Trophoblast cell (in vitro differentiated cells and primary cell): Measurements from ENCODE around the gene CNDP2.

Experiments used
- DNase-seq, 2 donors: peaks; one replicate each; pipeline ENCODE4 v3.0.0-alpha.2; 2016
- H2AFZ ChIP-seq: 2 replicates; pipeline ENCODE4 v1.6.1; 2013; ENCODE audit warnings: low read length, moderate library complexity, mild to moderate bottlenecking; ENCODE audit not compliant: insufficient read depth, poor library complexity
- H2AK5ac ChIP-seq: 2 replicates; pipeline ENCODE4 v1.6.1; 2013; ENCODE audit warnings: mild to moderate bottlenecking, low read length
- H2BK120ac ChIP-seq: 2 replicates; pipeline ENCODE4 v1.6.1; 2013; ENCODE audit warnings: low read length, mild to moderate bottlenecking, moderate library complexity; ENCODE audit not compliant: insufficient read depth, poor library complexity
- H2BK12ac ChIP-seq: 2 replicates; pipeline ENCODE4 v1.6.1; 2013; ENCODE audit warnings: mild to moderate bottlenecking, low read length, moderate library complexity
- H2BK5ac ChIP-seq: 2 replicates; pipeline ENCODE4 v1.6.1; 2013; ENCODE audit warnings: low read length, low read depth, moderate library complexity, mild to moderate bottlenecking; ENCODE audit not compliant: poor library complexity
- H3K14ac ChIP-seq: 2 replicates; pipeline ENCODE4 v1.6.1; 2013; ENCODE audit warnings: mild to moderate bottlenecking, low read length
- H3K18ac ChIP-seq: 2 replicates; pipeline ENCODE4 v1.6.1; 2013; ENCODE audit warnings: mild to moderate bottlenecking, low read length
- H3K23ac ChIP-seq: 2 replicates; pipeline ENCODE4 v1.6.1; 2013; ENCODE audit warnings: low read length
- H3K27ac ChIP-seq: 2 replicates; pipeline ENCODE4 v1.5.1; 2013; ENCODE audit warnings: low read depth, mild to moderate bottlenecking, inconsistent platforms, low read length, moderate library complexity
- H3K27me3 ChIP-seq: 2 replicates; pipeline ENCODE4 v1.6.1; 2013; ENCODE audit warnings: inconsistent platforms, mild to moderate bottlenecking, low read length, moderate library complexity; ENCODE audit not compliant: insufficient read depth
- H3K36me3 ChIP-seq, 2 experiments: 1 replicate in 1 of 2; 2 replicates in 1 of 2; pipeline ENCODE4 v1.6.1; 2013; ENCODE audit warnings: low read length in 2 of 2, mild to moderate bottlenecking in 2 of 2, moderate library complexity in 1 of 2; ENCODE audit not compliant: insufficient read depth in 2 of 2, control insufficient read depth in 1 of 2
- H3K4ac ChIP-seq: 2 replicates; pipeline ENCODE4 v1.6.1; 2013; ENCODE audit warnings: low read depth, mild to moderate bottlenecking, low read length, moderate library complexity
- H3K4me1 ChIP-seq, 2 experiments: 1 replicate in 1 of 2; 2 replicates in 1 of 2; pipeline ENCODE4 v1.6.1; 2013; ENCODE audit warnings: low read length in 2 of 2, mild to moderate bottlenecking in 2 of 2, moderate library complexity in 1 of 2; ENCODE audit not compliant: insufficient read depth in 2 of 2, control insufficient read depth in 1 of 2
- H3K4me2 ChIP-seq: 2 replicates; pipeline ENCODE4 v1.6.1; 2013; ENCODE audit warnings: inconsistent platforms, mild to moderate bottlenecking, low read length, moderate library complexity
- H3K4me3 ChIP-seq: 2 replicates; pipeline ENCODE4 v1.5.1; 2013; ENCODE audit warnings: mild to moderate bottlenecking, low read depth, low read length, inconsistent platforms
- H3K79me1 ChIP-seq: one replicate; pipeline ENCODE4 v1.6.1; 2013; ENCODE audit warnings: low read length
- H3K79me2 ChIP-seq: 2 replicates; pipeline ENCODE4 v1.6.1; 2013; ENCODE audit warnings: low read length, mild to moderate bottlenecking; ENCODE audit not compliant: control insufficient read depth, insufficient read depth, poor library complexity
- H3K9ac ChIP-seq: 2 replicates; pipeline ENCODE4 v1.6.1; 2013; ENCODE audit warnings: mild to moderate bottlenecking, low read length
- H3K9me3 ChIP-seq: 2 replicates; pipeline ENCODE4 v1.6.1; 2013; ENCODE audit warnings: low read depth, mild to moderate bottlenecking, control low read depth, inconsistent platforms, low read length; ENCODE audit not compliant: insufficient read depth
- H4K12ac ChIP-seq: 2 replicates; pipeline ENCODE4 v1.6.1; 2013; ENCODE audit warnings: low read depth, mild to moderate bottlenecking, low read length, moderate library complexity
- H4K8ac ChIP-seq: 2 replicates; pipeline ENCODE4 v1.6.1; 2013; ENCODE audit warnings: low read depth, mild to moderate bottlenecking, low read length, moderate library complexity
- H4K91ac ChIP-seq: one replicate; pipeline ENCODE4 v1.6.1; 2013; ENCODE audit warnings: low read depth, mild to moderate bottlenecking, low read length, moderate library complexity
- WGBS: extraction: QIAGEN DNeasy Blood & Tissue Kit; methylation state at CpG from one replicate; pipeline ENCODE4 v1.1.7; 2013; ENCODE audit warnings: missing lambda C conversion rate; ENCODE audit not compliant: insufficient read length, insufficient coverage; ENCODE audit errors: extremely low coverage; 5-methylcytosine and 5-hydroxymethylcytosine counted together

The CNDP2 gene

GRCh38 chr18:74473976-74474640 lies 22.1 kb upstream of the CNDP2 start:
- DNase-seq = no peak
- Histone ChIP-seq H3K4me2 (no peak overlapping the region), H2BK12ac (no peak overlapping the region), H3K9ac (no peak overlapping the region), H3K14ac (no peak overlapping the region), H3K79me1 (no peaks in the 10 kb centered on the region), H3K27ac (no peak overlapping the region), H4K8ac (no peak overlapping the region), H2BK120ac (no peak overlapping the region), H2AFZ (no peak overlapping the region), H3K4me1 (no peaks in the 10 kb centered on the region), H2BK5ac (no peak overlapping the region), H3K18ac (no peak overlapping the region), H3K4me3 (no peak overlapping the region), H4K12ac (no peak overlapping the region), H3K27me3 (no peaks in the 10 kb centered on the region), H3K36me3 (no peaks in the 10 kb centered on the region), H3K79me2 (no peaks in the 10 kb centered on the region), H4K91ac (no peak overlapping the region), H3K23ac (no peak overlapping the region), H2AK5ac (no peak overlapping the region), H3K4ac (no peak overlapping the region), H3K9me3 (no peaks in the 10 kb centered on the region)
- WGBS = no CpG with 5 or more reads among the region's 3 CpGs

- Histone ChIP-seq H3K79me1 (no peaks in the 10 kb centered on the region), H2BK120ac (no peak overlapping the region), H3K4ac (no peak overlapping the region), H3K27me3 (no peaks in the 10 kb centered on the region), H3K27ac (no peak overlapping the region), H3K9me3 (no peaks in the 10 kb centered on the region), H4K91ac (no peak overlapping the region), H3K4me2 (no peak overlapping the region), H3K36me3 (no peaks in the 10 kb centered on the region), H2AK5ac (no peak overlapping the region), H3K79me2 (no peaks in the 10 kb centered on the region), H2BK5ac (no peak overlapping the region), H4K12ac (no peak overlapping the region), H2BK12ac (no peak overlapping the region), H4K8ac (no peak overlapping the region), H3K23ac (no peak overlapping the region), H3K9ac (no peak overlapping the region), H3K14ac (no peak overlapping the region), H3K4me3 (no peak overlapping the region), H3K18ac (no peak overlapping the region), H2AFZ (no peak overlapping the region), H3K4me1 (no peaks in the 10 kb centered on the region)
- DNase-seq = peak in 1 of 2 donors; percentile 48
- no CpG with 5 or more reads among the region's 6 CpGs for WGBS
Observed at GRCh38 chr18:74476140-74476539, 20.0 kb upstream of the CNDP2 start.

GRCh38 chr18:74477771-74478170 lies 18.4 kb upstream of the CNDP2 start:
- H2AK5ac ChIP-seq = no peak overlapping the region
- H3K4me2 ChIP-seq = no peak overlapping the region
- no peak overlapping the region for H2BK5ac ChIP-seq
- no peak overlapping the region for H3K14ac ChIP-seq
- H4K91ac ChIP-seq = no peak overlapping the region
- no peak overlapping the region for H3K27ac ChIP-seq
- H2BK120ac ChIP-seq = no peak overlapping the region
- H3K4ac ChIP-seq = no peak overlapping the region
- no peak overlapping the region for H2AFZ ChIP-seq
- no peak overlapping the region for H4K8ac ChIP-seq
- no peaks in the 10 kb centered on the region for H3K79me2 ChIP-seq
- no CpG with 5 or more reads among the region's 8 CpGs for WGBS
- no peak overlapping the region for H3K4me3 ChIP-seq
- DNase-seq = peak in 1 of 2 donors; percentile 8
- H3K18ac ChIP-seq = no peak overlapping the region
- no peak overlapping the region for H4K12ac ChIP-seq
- H3K9ac ChIP-seq = no peak overlapping the region
- no peak overlapping the region for H3K23ac ChIP-seq
- no peaks in the 10 kb centered on the region for H3K27me3 ChIP-seq
- no peaks in the 10 kb centered on the region for H3K4me1 ChIP-seq
- H3K36me3 ChIP-seq = no peaks in the 10 kb centered on the region
- H2BK12ac ChIP-seq = no peak overlapping the region
- no peaks in the 10 kb centered on the region for H3K79me1 ChIP-seq
- no peaks in the 10 kb centered on the region for H3K9me3 ChIP-seq

- H3K4ac ChIP-seq = no peak overlapping the region
- no peaks in the 10 kb centered on the region for H3K4me1 ChIP-seq
- H2BK120ac ChIP-seq = no peak overlapping the region
- no peaks in the 10 kb centered on the region for H3K27me3 ChIP-seq
- no peak overlapping the region for H3K27ac ChIP-seq
- H3K9me3 ChIP-seq = no peaks in the 10 kb centered on the region
- H3K4me2 ChIP-seq = no peak overlapping the region
- no CpG with 5 or more reads among the region's 7 CpGs for WGBS
- no peak overlapping the region for H4K91ac ChIP-seq
- H3K23ac ChIP-seq = no peak overlapping the region
- no peaks in the 10 kb centered on the region for H3K79me2 ChIP-seq
- no peaks in the 10 kb centered on the region for H3K79me1 ChIP-seq
- H3K36me3 ChIP-seq = no peaks in the 10 kb centered on the region
- no peak overlapping the region for H2AFZ ChIP-seq
- no peak overlapping the region for H2BK5ac ChIP-seq
- H3K18ac ChIP-seq = no peak overlapping the region
- H2AK5ac ChIP-seq = no peak overlapping the region
- no peak overlapping the region for H3K9ac ChIP-seq
- no peak overlapping the region for H3K14ac ChIP-seq
- no peak overlapping the region for H2BK12ac ChIP-seq
- H4K8ac ChIP-seq = no peak overlapping the region
- no peak for DNase-seq
- no peak overlapping the region for H4K12ac ChIP-seq
- no peak overlapping the region for H3K4me3 ChIP-seq
Observed at GRCh38 chr18:74478316-74478715, 17.8 kb upstream of the CNDP2 start.
